GM18870 (cell line): ENCODE measurements around the gene GPSM3.
"Not testable (repeated sequence)": the region's sequence is repeated elsewhere in the genome, so short reads cannot be mapped to it uniquely, and the experiment has no call there.

ENCODE experiments used
- ATAC-seq: cut with Tn5 transposase; IDR thresholded peaks from one replicate; pipeline ENCODE4 v1.9.1; 2021; ENCODE audit warnings: moderate library complexity; ENCODE audit not compliant: unreplicated experiment

Gene GPSM3, protein sequence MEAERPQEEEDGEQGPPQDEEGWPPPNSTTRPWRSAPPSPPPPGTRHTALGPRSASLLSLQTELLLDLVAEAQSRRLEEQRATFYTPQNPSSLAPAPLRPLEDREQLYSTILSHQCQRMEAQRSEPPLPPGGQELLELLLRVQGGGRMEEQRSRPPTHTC

GRCh38 chr6:32192608-32193039 lies at the start of gene GPSM3:
GPSM3 (minus strand) TSS chr6:32192643; CDS start chr6:32192513, 130 bp downstream.
- no peak for ATAC-seq

- ATAC-seq = no peak
Observed at GRCh38 chr6:32240686-32241085, 48.2 kb upstream of the GPSM3 start.

- no peak for ATAC-seq
Observed at GRCh38 chr6:32239462-32239861, 47.0 kb upstream of the GPSM3 start.

GRCh38 chr6:32234934-32235333 lies 42.5 kb upstream of the GPSM3 start:
- ATAC-seq = no peak

DNA sequence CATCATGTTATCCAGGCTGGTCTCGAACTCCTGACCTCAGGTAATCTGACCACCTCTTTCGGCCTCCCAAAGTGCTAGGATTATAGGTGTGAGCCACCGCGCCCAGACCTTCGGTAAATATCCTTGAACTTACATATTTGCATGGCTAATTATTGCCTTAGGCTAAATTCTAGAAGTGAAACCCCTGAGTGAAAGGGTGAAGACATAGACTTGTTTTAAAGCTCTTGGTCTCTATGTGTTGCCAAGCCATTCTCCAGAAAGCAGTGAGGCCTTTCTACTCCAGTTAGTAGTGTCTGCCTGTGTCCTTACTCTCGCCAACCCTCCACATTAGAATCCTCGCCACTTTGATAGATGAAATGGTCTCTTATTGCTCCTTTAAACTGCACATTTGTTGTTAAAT lies 34.0 kb upstream of the GPSM3 start:
- ATAC-seq = no peak

GRCh38 chr6:32224696-32225095 lies 32.3 kb upstream of the GPSM3 start:
- ATAC-seq = no peak

DNA sequence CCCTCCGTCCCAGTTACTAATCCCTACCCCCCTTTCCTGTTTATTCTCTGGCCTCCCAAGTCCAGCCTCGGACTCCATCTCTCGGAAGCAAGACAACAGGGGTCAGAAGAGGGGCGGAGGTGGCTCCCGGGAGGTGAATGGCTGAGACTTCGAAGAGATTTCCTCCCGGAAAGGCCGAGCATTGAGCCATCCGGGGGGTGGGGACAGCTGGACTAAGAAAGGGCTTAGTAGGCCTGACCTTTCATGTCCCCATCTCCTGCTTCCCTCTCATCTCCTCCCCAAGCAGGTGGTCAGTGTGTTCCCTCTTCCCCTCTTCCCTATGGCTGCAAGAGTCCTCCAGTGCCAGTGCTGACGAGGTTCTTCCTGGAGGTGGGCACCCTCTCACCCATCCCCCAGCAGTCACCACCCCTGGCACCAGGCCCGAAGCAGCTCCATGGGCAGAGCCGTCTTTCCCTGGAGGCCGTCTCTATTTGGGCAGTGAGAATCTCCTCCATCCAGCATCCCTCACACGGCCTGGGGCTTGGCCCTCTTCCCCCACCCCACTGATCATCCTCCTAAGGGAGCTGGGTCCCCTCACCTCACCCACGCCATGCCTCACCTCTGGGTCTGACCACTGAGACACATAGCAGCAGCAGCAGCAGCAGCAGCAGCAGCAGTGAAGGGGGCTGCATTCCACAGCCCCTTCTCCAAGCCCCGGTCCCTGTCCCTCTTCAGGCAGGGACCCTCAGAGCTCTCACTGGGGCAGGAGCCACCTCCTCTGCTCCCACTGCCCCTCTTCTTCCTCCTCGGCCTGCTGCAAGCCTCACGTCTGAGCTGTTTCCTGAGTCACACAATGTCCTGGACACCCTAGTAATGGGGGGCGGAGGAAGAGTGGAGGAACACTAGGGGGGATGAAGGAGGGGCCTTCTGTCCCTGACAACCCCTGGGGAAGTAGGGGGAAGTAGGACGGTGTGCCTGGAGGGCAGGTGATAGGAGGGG lies 31.1 kb upstream of the GPSM3 start, which contains the start of gene NOTCH4:
Gene NOTCH4, minus strand, starts transcription at position 810 of the 978 bp plus-strand sequence. Its CDS starts 139 bp downstream, at position 671.
- no peak for ATAC-seq

- ATAC-seq = no peak
Observed at GRCh38 chr6:32222333-32223230, 30.1 kb upstream of the GPSM3 start.

DNA sequence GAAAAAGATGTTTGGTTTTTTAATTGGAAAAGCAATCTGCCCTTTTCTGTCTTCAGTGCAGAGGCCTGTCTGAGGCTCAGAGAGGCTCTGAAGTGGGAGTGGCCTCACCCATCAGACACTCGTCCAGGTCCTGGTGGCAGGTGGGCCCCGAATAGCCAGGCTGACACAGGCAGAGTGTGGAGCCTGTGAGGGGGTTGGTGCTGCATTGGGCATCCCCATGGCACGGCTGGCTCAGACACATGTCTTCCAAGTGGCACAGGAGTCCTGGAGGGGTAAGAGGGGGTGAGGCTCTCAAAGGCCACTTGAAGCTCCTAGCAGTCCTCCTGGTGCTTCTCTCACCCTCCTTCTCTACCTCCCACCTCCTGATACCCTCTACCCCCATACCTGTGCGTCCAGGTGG lies 27.6 kb upstream of the GPSM3 start:
- ATAC-seq = no peak

GRCh38 chr6:32218167-32218566 lies 25.7 kb upstream of the GPSM3 start:
- ATAC-seq = no peak

GRCh38 chr6:32216998-32217397 lies 24.6 kb upstream of the GPSM3 start:
- no peak for ATAC-seq

GRCh38 chr6:32216285-32216684 lies 23.8 kb upstream of the GPSM3 start:
- no peak for ATAC-seq

- ATAC-seq = no peak
Observed at GRCh38 chr6:32215617-32216016, 23.2 kb upstream of the GPSM3 start.

DNA sequence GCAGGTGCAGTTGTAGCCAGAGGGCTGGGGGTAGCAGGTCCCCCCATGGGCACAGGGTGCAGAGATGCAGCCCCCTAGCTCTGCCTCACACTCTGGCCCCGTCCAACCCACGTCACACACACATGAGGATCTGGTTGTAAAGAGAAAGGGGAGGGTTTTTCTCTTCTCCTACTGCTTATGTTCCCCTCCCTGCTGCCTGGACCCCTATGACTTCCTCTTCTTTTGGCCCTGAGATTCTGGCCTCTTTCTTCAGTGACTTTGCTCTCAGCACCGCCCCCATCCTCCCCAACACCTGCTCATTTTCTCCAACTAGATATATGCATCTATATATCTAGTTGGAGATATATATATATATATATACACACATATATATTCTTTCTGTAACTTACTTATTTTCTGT lies 21.7 kb upstream of the GPSM3 start:
- ATAC-seq = no peak

DNA sequence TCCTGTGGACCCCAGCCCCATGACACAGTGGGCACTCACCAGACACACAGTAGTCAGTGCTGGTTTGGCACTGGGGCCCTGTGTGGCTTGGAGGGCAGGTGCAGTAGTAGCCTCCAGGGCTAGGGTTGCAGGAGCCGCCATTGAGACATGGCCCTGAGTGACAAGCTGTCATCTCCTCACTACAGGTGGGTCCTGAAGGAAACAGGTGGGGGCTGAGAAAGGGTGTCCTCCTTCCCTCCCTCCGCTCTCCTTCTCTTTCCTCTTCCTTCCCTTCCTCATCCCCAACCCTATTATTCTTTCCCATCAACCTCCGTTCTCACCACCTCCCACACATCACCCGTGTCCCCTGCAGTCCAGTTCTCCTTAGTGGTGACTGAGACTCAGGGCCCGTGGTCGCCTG lies 21.2 kb upstream of the GPSM3 start:
- no peak for ATAC-seq

GRCh38 chr6:32212076-32212760 lies 19.8 kb upstream of the GPSM3 start:
- no peak for ATAC-seq

DNA sequence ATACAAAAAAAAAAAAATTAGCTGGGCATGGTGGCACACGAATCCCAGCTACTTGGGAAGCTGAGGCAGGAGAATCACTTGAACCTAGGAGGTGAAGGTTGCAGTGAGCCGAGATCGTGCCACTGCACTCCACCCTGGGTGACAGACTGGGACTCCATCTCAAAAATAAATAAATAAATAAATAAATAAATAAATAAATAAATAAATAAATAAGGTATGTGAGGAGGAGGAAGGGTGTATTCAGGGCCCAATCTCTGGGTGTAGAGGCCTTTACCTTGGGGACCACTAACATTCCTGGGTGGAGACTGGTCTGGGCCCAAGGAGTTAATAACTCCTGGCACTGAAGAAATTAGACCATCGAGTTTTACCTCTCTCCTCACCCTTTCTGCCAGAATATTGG lies 19.0 kb upstream of the GPSM3 start:
- ATAC-seq = not testable (repeated sequence)

GRCh38 chr6:32210191-32210601 lies 17.8 kb upstream of the GPSM3 start:
- no peak for ATAC-seq

GRCh38 chr6:32208996-32209395 lies 16.6 kb upstream of the GPSM3 start:
- ATAC-seq = no peak

- no peak for ATAC-seq
Observed at GRCh38 chr6:32204268-32204715, 11.8 kb upstream of the GPSM3 start.
